K562 (cell line): ENCODE results near the gene ABHD8. TPM values are rescaled to one million over a fixed set of nuclear protein-coding genes. Genes with fewer than 3 reads are reported as not detected.

Experiments used
- FOS ChIP-seq: IDR thresholded peaks from 3 replicates; pipeline ENCODE4 v1.6.1; 2011; ENCODE audit not compliant: insufficient read length; ENCODE audit errors: extremely low read depth
- HBP1 ChIP-seq: fragments of 450-650 bp; formaldehyde crosslinking; IDR thresholded peaks from 2 replicates; pipeline ENCODE4 v1.4.0; 2022; ENCODE audit warnings: missing genetic modification characterization
- KLF10 ChIP-seq: fragments of 250-450 bp; sonication (Bioruptor Pico); IDR thresholded peaks from 2 replicates; pipeline ENCODE4 v1.6.1; 2021; ENCODE audit warnings: matching md5 sums
- MAX ChIP-seq: sonication (generic); formaldehyde crosslinking; IDR thresholded peaks from 2 replicates; pipeline ENCODE4 v1.9.0; 2022; ENCODE audit warnings: mild to moderate bottlenecking, missing genetic modification reagents
- MAZ ChIP-seq, 2 experiments: fragments of 450-650 bp in 1 of 2; sonication (generic) in 1 of 2; formaldehyde crosslinking; IDR thresholded peaks in 1 of 2; conservative IDR thresholded peaks in 1 of 2; 2 replicates each; pipeline versions ENCODE4 v1.4.0 to v1.5.0; 2020; ENCODE audit warnings: mild to moderate bottlenecking in 1 of 2, missing genetic modification reagents in 1 of 2
- RCOR1 ChIP-seq, 2 experiments: IDR thresholded peaks; 2 replicates each; pipeline ENCODE4 v1.6.1; 2012; ENCODE audit warnings: low read depth in 2 of 2, low read length in 2 of 2, borderline replicate concordance in 1 of 2, improper control_type of control experiment in 1 of 2
- SMAD3 ChIP-seq: fragments of 450-650 bp; formaldehyde crosslinking; conservative IDR thresholded peaks from 2 replicates; pipeline ENCODE4 v1.4.0; 2020; ENCODE audit warnings: mild to moderate bottlenecking
- SMARCA4 ChIP-seq: fragments of 450-650 bp; IDR thresholded peaks from 2 replicates; pipeline ENCODE4 v1.6.1; 2016
- TCF7L2 ChIP-seq: fragments of 150-350 bp; IDR thresholded peaks from 2 replicates; pipeline ENCODE4 v1.6.1; 2016; ENCODE audit warnings: low read depth, mild to moderate bottlenecking, low read length, moderate library complexity
- ZBTB49 ChIP-seq: sonication (generic); formaldehyde crosslinking; IDR thresholded peaks from 2 replicates; pipeline ENCODE4 v1.8.0; 2022; ENCODE audit warnings: missing genetic modification reagents, mild to moderate bottlenecking, borderline replicate concordance
- ZNF212 ChIP-seq: fragments of 450-650 bp; formaldehyde crosslinking; IDR thresholded peaks from 2 replicates; pipeline ENCODE4 v1.4.0; 2020; ENCODE audit warnings: mild to moderate bottlenecking
- ZNF407 ChIP-seq: fragments of 450-650 bp; IDR thresholded peaks from 2 replicates; pipeline ENCODE4 v1.6.1; 2016; ENCODE audit warnings: low read depth
- polyA plus RNA-seq, 8 experiments: library from polyadenylated mRNA; depleted of rRNA in 4 of 8; stranded (reverse) in 5 of 8; unstranded in 3 of 8; fragments of >200 nt; fragmentation: Nextera tagmentation in 2 of 8; fragmentation: Illumina TruSeq in 1 of 8; extraction: Ambion mirVana in 2 of 8; extraction: Trizol in 1 of 8; gene quantifications; 2 replicates each; pipeline versions ENCODE4 v1.2.1 to v1.2.3, GENCODE V29; 2011 to 2014; ENCODE audit warnings: inconsistent platforms in 1 of 8, missing spikeins in 1 of 8
- total RNA-seq, 7 experiments: library from RNA; depleted of rRNA in 6 of 7; stranded (reverse); fragments of >200 nt in 6 of 7; fragmentation: Illumina TruSeq in 2 of 7; extraction: Trizol in 2 of 7; gene quantifications; 2 replicates each; pipeline versions ENCODE4 v1.2.1 to v1.2.3, GENCODE V29; 2011 to 2021; ENCODE audit warnings: low replicate concordance in 1 of 7

ABHD8 gene
- total and polyA plus RNA-seq, 9 of the 15 experiments (the other 6 are each of a cell fraction or from before 2014, with no cell fraction given), result 0.04 to 6.6 (median 2.0) TPM; not detected in 1

GRCh38 chr19:17266975-17267788 lies 36.0 kb downstream of the ABHD8 start, which contains the start of gene BABAM1 (continued):
- TF ChIP-seq ZNF407 (peak; percentile 85), SMAD3 (no peak), KLF10 (CRISPR knock-in tag) (no peak), SMARCA4 (no peak), MAX (CRISPR knock-in tag) (no peak), HBP1 (CRISPR knock-in tag) (0 out of 2 replicates have a peak, but pooled peaks have one; percentile 28), ZNF212 (CRISPR knock-in tag) (no peak), MAZ (CRISPR knock-in tag; conservative IDR thresholded peaks at IDR 0.05 in 1 of 2, IDR thresholded peaks at IDR 0.05 in 1 of 2) (0 out of 4 replicates have a peak, but pooled peaks of 1 of the 2 experiments have one; percentile 14), FOS (peak; percentile 97), ZBTB49 (peak; percentile 76; the same call in 1 of the 2 replicates), TCF7L2 (peak; percentile 36; the same call in 1 of the 2 replicates), RCOR1 (IDR thresholded peaks at IDR 0.05; ENCODE audit: borderline replicate concordance in 1 of 2, low read depth in 2 of 2, low read length in 2 of 2) (no peak)
